ENCODE measurements around the gene XYLB.
"Not testable (repeated sequence)": the region's sequence is repeated elsewhere in the genome, so short reads cannot be mapped to it uniquely, and the experiment has no call there.

Gene XYLB

GRCh38 chr3:38396239-38396638 lies 49.7 kb downstream of the XYLB start:
- no peak for DNase-seq (ENCODE audit: low spot score)

- DNase-seq (ENCODE audit: low spot score): no peak
Measured at GRCh38 chr3:38396861-38397260, 50.3 kb downstream of the XYLB start.

GRCh38 chr3:38397320-38397719 lies 50.7 kb downstream of the XYLB start:
- DNase-seq (ENCODE audit: low spot score): no peak

- no peak for DNase-seq (ENCODE audit: low spot score)
Measured at GRCh38 chr3:38401246-38401962, 54.8 kb downstream of the XYLB start.

GRCh38 chr3:38404286-38404685 lies 57.7 kb downstream of the XYLB start:
- DNase-seq (ENCODE audit: low spot score): no peak

GRCh38 chr3:38411591-38411990 lies 65.0 kb downstream of the XYLB start:
- DNase-seq (ENCODE audit: low spot score): no peak

- not testable (repeated sequence) for DNase-seq (ENCODE audit: low spot score)
Measured at GRCh38 chr3:38420758-38421157, 74.2 kb downstream of the XYLB start.

GRCh38 chr3:38421679-38422336 lies 75.2 kb downstream of the XYLB start:
- DNase-seq (ENCODE audit: low spot score): no peak

GRCh38 chr3:38426798-38427426 lies 80.3 kb downstream of the XYLB start:
- not testable (repeated sequence) for DNase-seq (ENCODE audit: low spot score)

- not testable (repeated sequence) for DNase-seq (ENCODE audit: low spot score)
Measured at GRCh38 chr3:38432871-38433658, 86.5 kb downstream of the XYLB start.

- not testable (repeated sequence) for DNase-seq (ENCODE audit: low spot score)
Measured at GRCh38 chr3:38433661-38434060, 87.1 kb downstream of the XYLB start.

GRCh38 chr3:38438436-38439069 lies 92.0 kb downstream of the XYLB start:
- DNase-seq (ENCODE audit: low spot score): not testable (repeated sequence)

GRCh38 chr3:38443205-38443604 lies 96.6 kb downstream of the XYLB start:
- DNase-seq (ENCODE audit: low spot score): not testable (repeated sequence)

GRCh38 chr3:38446085-38446686 lies 99.6 kb downstream of the XYLB start:
- no peak for DNase-seq (ENCODE audit: low spot score)

GRCh38 chr3:38446812-38447211 lies 100.2 kb downstream of the XYLB start:
- DNase-seq (ENCODE audit: low spot score): no peak

GRCh38 chr3:38450853-38451252 lies 104.3 kb downstream of the XYLB start:
- DNase-seq (ENCODE audit: low spot score): no peak

- DNase-seq (ENCODE audit: low spot score): peak; percentile 87
Measured at GRCh38 chr3:38453075-38453912, 106.7 kb downstream of the XYLB start, which contains the start of gene ACVR2B. Gene ACVR2B (plus strand): TSS chr3:38453890. CDS start chr3:38454323, 433 bp downstream.

GRCh38 chr3:38453913-38454177 lies 107.3 kb downstream of the XYLB start:
- DNase-seq (ENCODE audit: low spot score): no peak

- DNase-seq (ENCODE audit: low spot score): no peak
Measured at GRCh38 chr3:38454178-38454883, 107.7 kb downstream of the XYLB start.
